Measurements from ENCODE around the gene SLCO3A1. TPM values are rescaled to one million over a fixed set of nuclear protein-coding genes. Genes with fewer than 3 reads are reported as not detected.

SLCO3A1 gene
- total RNA-seq, 4 donors from 2014 or later = 4.4 to 66.2 (median 5.1) TPM

- no peaks in the 10 kb centered on the region for H3K9me3 ChIP-seq
- DNase-seq = no peak
- no peaks in the 10 kb centered on the region for H3K36me3 ChIP-seq
- no peak overlapping the region for H3K4me3 ChIP-seq
- 86 to 93% methylated on average over 4 to 6 of the region's 6 CpGs for WGBS, 2 donors (ENCODE audit: low coverage in 1 of 2)
- H3K27me3 ChIP-seq = no peaks in the 10 kb centered on the region
- no peak overlapping the region for H3K27ac ChIP-seq
- in situ Hi-C loops (cut with MboI; ENCODE audit: low pct_ligation_motif_present in 1 of 4, low pct_unique_long_range_greater_than_20kb in 1 of 4, low sequenced_read_pairs in 3 of 4) = loop anchor here in 1 of 4 donors (25.0 kb wide), 1 partner anchor 588 kb away; no protein-coding TSS in a partner anchor
- TF ChIP-seq POLR2AphosphoS5 (IDR thresholded peaks at IDR 0.05) (no peak), EP300 (IDR thresholded peaks at IDR 0.05; ENCODE audit: low read depth) (no peak), CTCF (IDR thresholded peaks at IDR 0.05) (no peak), POLR2A (IDR thresholded peaks at IDR 0.05) (no peak)
- intact Hi-C loops (cut with DNase I; ENCODE audit: low total_unique reads) = no loop called here
- H3K4me1 ChIP-seq = no peaks in the 10 kb centered on the region
These were observed 270.6 kb downstream of the SLCO3A1 start for GRCh38 chr15:92123962-92124656.

GRCh38 chr15:92124657-92125010, 271.1 kb downstream of the SLCO3A1 start:
- WGBS, 2 donors (ENCODE audit: low coverage in 1 of 2) = 90 to 96% methylated on average over 3 of the region's 3 CpGs
- intact Hi-C loops (cut with DNase I; ENCODE audit: low total_unique reads) = no loop called here
- no peak overlapping the region for H3K4me3 ChIP-seq
- no peaks in the 10 kb centered on the region for H3K27me3 ChIP-seq
- DNase-seq = no peak
- H3K4me1 ChIP-seq = no peaks in the 10 kb centered on the region
- no peak overlapping the region for H3K27ac ChIP-seq
- no peak for TF ChIP-seq EP300 (IDR thresholded peaks at IDR 0.05; ENCODE audit: low read depth)
- TF ChIP-seq CTCF (IDR thresholded peaks at IDR 0.05) = no peak
- no peak for TF ChIP-seq POLR2AphosphoS5 (IDR thresholded peaks at IDR 0.05)
- TF ChIP-seq POLR2A (IDR thresholded peaks at IDR 0.05) = no peak
- no peaks in the 10 kb centered on the region for H3K9me3 ChIP-seq
- H3K36me3 ChIP-seq = no peaks in the 10 kb centered on the region
- in situ Hi-C loops (cut with MboI; ENCODE audit: low pct_ligation_motif_present in 1 of 4, low pct_unique_long_range_greater_than_20kb in 1 of 4, low sequenced_read_pairs in 3 of 4) = loop anchor here in 1 of 4 donors (25.0 kb wide), 1 partner anchor 588 kb away; no protein-coding TSS in a partner anchor

- DNase-seq = no peak
- intact Hi-C loops (cut with DNase I; ENCODE audit: low total_unique reads) (no loop called here), in situ Hi-C loops (cut with MboI; ENCODE audit: low pct_ligation_motif_present in 1 of 4, low pct_unique_long_range_greater_than_20kb in 1 of 4, low sequenced_read_pairs in 3 of 4) (no loop called here)
- Histone ChIP-seq H3K27me3 (no peaks in the 10 kb centered on the region), H3K4me1 (no peaks in the 10 kb centered on the region), H3K4me3 (no peak overlapping the region), H3K36me3 (no peaks in the 10 kb centered on the region), H3K27ac (no peak overlapping the region), H3K9me3 (no peaks in the 10 kb centered on the region)
- no peak for TF ChIP-seq CTCF (IDR thresholded peaks at IDR 0.05)
- TF ChIP-seq EP300 (IDR thresholded peaks at IDR 0.05; ENCODE audit: low read depth) = no peak
- no peak for TF ChIP-seq POLR2A (IDR thresholded peaks at IDR 0.05)
- 87 to 94% methylated on average over 2 to 5 of the region's 5 CpGs for WGBS, 2 donors (ENCODE audit: low coverage in 1 of 2)
These were observed 275.3 kb downstream of the SLCO3A1 start for GRCh38 chr15:92128788-92129187.

- in situ Hi-C loops (cut with MboI; ENCODE audit: low pct_ligation_motif_present in 1 of 4, low pct_unique_long_range_greater_than_20kb in 1 of 4, low sequenced_read_pairs in 3 of 4) = no loop called here
- intact Hi-C loops (cut with DNase I; ENCODE audit: low total_unique reads) = no loop called here
These were observed 276.7 kb downstream of the SLCO3A1 start for GRCh38 chr15:92130244-92130643.

More at GRCh38 chr15:92130244-92130643, 276.7 kb downstream of the SLCO3A1 start:
- no peaks in the 10 kb centered on the region for H3K27me3 ChIP-seq
- H3K4me1 ChIP-seq = no peaks in the 10 kb centered on the region
- 83% methylated on average over 2 of the region's 2 CpGs; no CpG with 5 or more reads in 1 of the 2 donors for WGBS, 2 donors (ENCODE audit: low coverage in 1 of 2)
- no peak overlapping the region for H3K27ac ChIP-seq
- no peak for DNase-seq
- H3K4me3 ChIP-seq = no peak overlapping the region
- TF ChIP-seq POLR2AphosphoS5 (IDR thresholded peaks at IDR 0.05) = no peak
- no peak for TF ChIP-seq EP300 (IDR thresholded peaks at IDR 0.05; ENCODE audit: low read depth)
- TF ChIP-seq CTCF (IDR thresholded peaks at IDR 0.05) = no peak
- TF ChIP-seq POLR2A (IDR thresholded peaks at IDR 0.05) = no peak
- no peaks in the 10 kb centered on the region for H3K9me3 ChIP-seq
- no peaks in the 10 kb centered on the region for H3K36me3 ChIP-seq

Data from transverse colon (tissue), 4 donors.